Tibial artery (tissue), 4 donors: ENCODE data around the gene ALPI.
A peak's percentile ranks its signal among the peaks of the same experiment; 100 is the strongest.

Experiments
- DNase-seq, 2 donors: peaks; one replicate each; pipeline ENCODE4 v3.0.0-alpha.2; 2019
- H3K27ac ChIP-seq, 2 donors: fragments of 200-600 bp; sonication (generic) in 1 of 2; 1 replicate in 1 of 2; 2 replicates in 1 of 2; pipeline ENCODE4 v1.5.1; 2018 to 2019; ENCODE audit warnings: mild to moderate bottlenecking in 1 of 2
- H3K27me3 ChIP-seq, 2 donors: fragments of 200-600 bp; sonication (generic) in 1 of 2; one replicate each; pipeline versions ENCODE4 v1.5.1 to v1.6.0; 2016 to 2019
- H3K36me3 ChIP-seq, 3 donors: fragments of 200-600 bp; sonication (generic) in 2 of 3; one replicate each; pipeline ENCODE4 v1.5.1; 2016 to 2019; ENCODE audit warnings: mild to moderate bottlenecking in 2 of 3
- H3K4me1 ChIP-seq, 4 donors: fragments of 200-600 bp; sonication (generic) in 2 of 4; 1 replicate in 3 of 4; 2 replicates in 1 of 4; pipeline ENCODE4 v1.5.1; 2016 to 2019
- H3K4me3 ChIP-seq, 2 donors: fragments of 200-600 bp; sonication (generic) in 1 of 2; 1 replicate in 1 of 2; 2 replicates in 1 of 2; pipeline ENCODE4 v1.5.1; 2018 to 2019; ENCODE audit warnings: mild to moderate bottlenecking in 2 of 2
- H3K9me3 ChIP-seq, 3 donors: fragments of 200-600 bp; sonication (generic) in 1 of 3; one replicate each; pipeline ENCODE4 v1.5.1; 2016 to 2019
- intact Hi-C: fragments of 100-400 bp; cut with DNase I; formaldehyde crosslinking; loops from one replicate; pipeline ENCODE4 v1.15.0; 2023; ENCODE audit warnings: low total_unique reads
- TF ChIP-seq, protein P1 (sequence below), 2 experiments: fragments of 200-600 bp in 1 of 2; fragments of 450-650 bp in 1 of 2; IDR thresholded peaks; one replicate each; pipeline ENCODE4 v1.5.1; 2017 to 2019; ENCODE audit warnings: antibody characterized with exemption in 2 of 2, mild to moderate bottlenecking in 1 of 2, moderate library complexity in 1 of 2

Gene ALPI

GRCh38 chr2:232488721-232489300 lies 32.9 kb downstream of the ALPI start:
- TF ChIP-seq, protein P1, sequence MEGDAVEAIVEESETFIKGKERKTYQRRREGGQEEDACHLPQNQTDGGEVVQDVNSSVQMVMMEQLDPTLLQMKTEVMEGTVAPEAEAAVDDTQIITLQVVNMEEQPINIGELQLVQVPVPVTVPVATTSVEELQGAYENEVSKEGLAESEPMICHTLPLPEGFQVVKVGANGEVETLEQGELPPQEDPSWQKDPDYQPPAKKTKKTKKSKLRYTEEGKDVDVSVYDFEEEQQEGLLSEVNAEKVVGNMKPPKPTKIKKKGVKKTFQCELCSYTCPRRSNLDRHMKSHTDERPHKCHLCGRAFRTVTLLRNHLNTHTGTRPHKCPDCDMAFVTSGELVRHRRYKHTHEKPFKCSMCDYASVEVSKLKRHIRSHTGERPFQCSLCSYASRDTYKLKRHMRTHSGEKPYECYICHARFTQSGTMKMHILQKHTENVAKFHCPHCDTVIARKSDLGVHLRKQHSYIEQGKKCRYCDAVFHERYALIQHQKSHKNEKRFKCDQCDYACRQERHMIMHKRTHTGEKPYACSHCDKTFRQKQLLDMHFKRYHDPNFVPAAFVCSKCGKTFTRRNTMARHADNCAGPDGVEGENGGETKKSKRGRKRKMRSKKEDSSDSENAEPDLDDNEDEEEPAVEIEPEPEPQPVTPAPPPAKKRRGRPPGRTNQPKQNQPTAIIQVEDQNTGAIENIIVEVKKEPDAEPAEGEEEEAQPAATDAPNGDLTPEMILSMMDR (IDR thresholded peaks at IDR 0.05): no peak
- peak in 1 of 2 donors; percentile 33 for DNase-seq
- peaks cover 0 to 71% of the 10 kb centered on the region in 2 donors for H3K27me3 ChIP-seq
- intact Hi-C loops: no loop called here
- no peak overlapping the region for H3K4me3 ChIP-seq
- no peaks in the 10 kb centered on the region for H3K36me3 ChIP-seq
- H3K4me1 ChIP-seq: peaks cover 0 to 25% (median 15%) of the 10 kb centered on the region in 4 donors
- no peak overlapping the region for H3K27ac ChIP-seq
- no peaks in the 10 kb centered on the region for H3K9me3 ChIP-seq

- TF ChIP-seq, protein P1 (IDR thresholded peaks at IDR 0.05): no peak
- peaks cover 0 to 25% (median 15%) of the 10 kb centered on the region in 4 donors for H3K4me1 ChIP-seq
- peak in 1 of 2 donors; percentile 53 for DNase-seq
- no peak overlapping the region for H3K27ac ChIP-seq
- H3K9me3 ChIP-seq: no peaks in the 10 kb centered on the region
- no peaks in the 10 kb centered on the region for H3K36me3 ChIP-seq
- intact Hi-C loops: no loop called here
- H3K4me3 ChIP-seq: no peak overlapping the region
- peaks cover 0 to 62% of the 10 kb centered on the region in 2 donors for H3K27me3 ChIP-seq
Measured at GRCh38 chr2:232489516-232490220, 33.7 kb downstream of the ALPI start.

DNA sequence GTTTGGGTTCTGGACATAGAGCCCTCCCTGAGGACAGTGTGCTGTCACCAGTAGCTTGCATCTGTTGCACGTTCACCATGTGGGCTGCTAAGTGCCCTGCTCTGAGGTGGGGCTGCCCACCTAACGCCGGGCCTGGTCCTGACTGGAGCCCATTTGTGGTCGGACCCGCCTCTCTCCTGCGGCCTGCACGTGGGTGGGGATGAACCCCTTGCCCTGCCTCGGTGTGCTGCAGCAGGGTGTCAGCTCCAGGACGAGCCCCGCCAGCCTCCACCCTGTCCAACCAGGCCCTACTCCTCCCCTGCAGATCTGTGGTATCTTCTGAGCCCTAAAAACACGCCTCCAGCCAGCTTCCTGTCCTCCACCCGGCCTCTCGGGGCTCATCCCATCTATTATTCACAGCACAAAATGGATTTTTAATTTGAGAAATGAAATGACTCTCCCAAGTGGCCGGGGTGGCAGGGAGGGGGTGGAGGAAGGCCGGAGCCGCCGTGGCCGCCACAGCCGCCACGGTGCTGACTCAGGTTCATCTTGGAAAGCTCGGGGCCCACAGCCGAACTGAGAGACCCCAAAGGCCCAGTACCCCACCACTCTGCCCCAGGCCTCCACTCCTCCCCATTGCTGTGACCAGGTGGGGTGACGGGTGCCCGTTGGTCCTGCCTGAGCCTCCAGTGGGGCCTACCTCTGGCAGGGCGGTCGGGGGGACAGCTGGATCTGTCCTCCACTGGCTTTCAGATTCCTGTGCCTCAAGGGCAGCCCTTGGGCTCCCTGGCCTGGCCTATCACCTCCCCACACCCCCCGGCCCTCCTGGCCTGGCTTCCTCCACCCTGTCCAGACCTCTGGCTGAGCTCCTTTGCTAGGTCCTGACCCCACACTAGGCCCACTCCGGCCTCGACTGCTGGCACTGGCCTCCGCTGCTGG lies 34.5 kb downstream of the ALPI start:
- TF ChIP-seq, protein P1 (IDR thresholded peaks at IDR 0.05): no peak
- peak in 1 of 2 donors; percentile 59 for DNase-seq
- Histone ChIP-seq H3K4me1 (peaks cover 0 to 21% (median 15%) of the 10 kb centered on the region in 4 donors), H3K4me3 (no peak overlapping the region), H3K9me3 (no peaks in the 10 kb centered on the region), H3K36me3 (no peaks in the 10 kb centered on the region), H3K27me3 (peaks cover 0 to 54% of the 10 kb centered on the region in 2 donors), H3K27ac (no peak overlapping the region)
- intact Hi-C loops: no loop called here

DNA sequence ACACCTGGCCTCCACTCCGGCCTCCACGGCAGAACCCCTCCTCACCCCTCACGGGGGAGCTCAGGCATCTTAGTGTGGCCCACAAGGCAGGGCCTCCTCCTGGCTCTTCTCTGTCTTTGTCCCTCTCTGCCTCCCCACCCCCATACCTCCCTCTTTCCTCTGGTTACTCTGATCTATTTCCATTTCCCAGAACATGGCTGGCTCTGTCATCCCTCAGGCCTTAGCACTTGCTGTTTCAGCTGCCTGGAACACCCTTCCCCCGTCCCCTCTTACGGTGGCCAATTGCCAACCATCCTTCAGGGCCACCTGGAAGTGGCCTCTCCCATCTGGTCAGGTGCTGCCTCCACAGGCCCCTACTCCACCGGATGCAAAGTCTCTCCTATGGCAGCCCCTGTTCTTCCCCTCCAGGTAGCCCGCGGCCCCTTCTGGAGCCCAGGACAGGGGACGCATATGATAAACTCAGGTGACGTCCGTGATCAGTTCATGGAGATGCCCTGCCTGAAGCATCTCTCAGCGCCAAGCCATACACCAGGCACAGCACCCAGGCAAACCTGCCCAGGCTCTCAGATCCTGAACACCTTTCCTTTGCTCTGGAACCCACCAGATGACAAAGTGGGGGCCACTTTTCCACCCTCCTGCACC lies 35.3 kb downstream of the ALPI start:
- H3K27me3 ChIP-seq: peaks cover 0 to 47% of the 10 kb centered on the region in 2 donors
- H3K4me1 ChIP-seq: peaks cover 0 to 16% (median 11%) of the 10 kb centered on the region in 4 donors
- intact Hi-C loops: no loop called here
- no peaks in the 10 kb centered on the region for H3K9me3 ChIP-seq
- no peak overlapping the region for H3K27ac ChIP-seq
- H3K36me3 ChIP-seq: no peaks in the 10 kb centered on the region
- H3K4me3 ChIP-seq: no peak overlapping the region
- TF ChIP-seq, protein P1 (IDR thresholded peaks at IDR 0.05): no peak
- peak in 1 of 2 donors; percentile 61 for DNase-seq

GRCh38 chr2:232492236-232492848 lies 36.4 kb downstream of the ALPI start:
- DNase-seq: no peak
- intact Hi-C loops: no loop called here

More at GRCh38 chr2:232492236-232492848, 36.4 kb downstream of the ALPI start:
- H3K27me3 ChIP-seq: peaks cover 0 to 46% of the 10 kb centered on the region in 2 donors
- H3K4me3 ChIP-seq: no peak overlapping the region
- no peaks in the 10 kb centered on the region for H3K36me3 ChIP-seq
- H3K4me1 ChIP-seq: peaks cover 0 to 7% (median 2%) of the 10 kb centered on the region in 4 donors
- no peak overlapping the region for H3K27ac ChIP-seq
- no peaks in the 10 kb centered on the region for H3K9me3 ChIP-seq
- TF ChIP-seq, protein P1 (IDR thresholded peaks at IDR 0.05): no peak
